RWPE2 (cell line): ENCODE results near the gene LIN7A.

Source experiments
- ATAC-seq: fragments of 200-7000 bp; cut with Tn5 transposase; 3 replicates; pipeline ENCODE4 v1.9.1; 2021; ENCODE audit warnings: low read depth
- DNase-seq: peaks from one replicate; pipeline ENCODE4 v3.0.0-alpha.2; 2020; ENCODE audit warnings: low spot score
- H3K27ac ChIP-seq: fragments of 450-650 bp; 2 replicates; pipeline ENCODE4 v1.5.1; 2017; ENCODE audit warnings: mild to moderate bottlenecking; ENCODE audit not compliant: poor library complexity, severe bottlenecking
- H3K27me3 ChIP-seq: fragments of 250-450 bp; sonication (Bioruptor Pico); 2 replicates; pipeline ENCODE4 v1.5.1; 2021; ENCODE audit warnings: mild to moderate bottlenecking, moderate library complexity; ENCODE audit not compliant: insufficient read depth, poor library complexity, severe bottlenecking
- H3K36me3 ChIP-seq: fragments of 250-450 bp; sonication (Bioruptor Pico); 2 replicates; pipeline ENCODE4 v1.5.1; 2020; ENCODE audit warnings: low read depth, mild to moderate bottlenecking, moderate library complexity
- H3K4me1 ChIP-seq: fragments of 250-450 bp; sonication (Bioruptor Pico); 2 replicates; pipeline ENCODE4 v1.5.1; 2021; ENCODE audit warnings: mild to moderate bottlenecking, moderate library complexity; ENCODE audit not compliant: insufficient read depth, poor library complexity, severe bottlenecking
- H3K4me3 ChIP-seq: fragments of 250-450 bp; sonication (Bioruptor Pico); 2 replicates; pipeline ENCODE4 v1.5.1; 2021; ENCODE audit warnings: mild to moderate bottlenecking, moderate library complexity; ENCODE audit not compliant: severe bottlenecking
- H3K9me3 ChIP-seq: fragments of 250-450 bp; sonication (Bioruptor Pico); 2 replicates; pipeline ENCODE4 v1.5.1; 2021; ENCODE audit warnings: mild to moderate bottlenecking, moderate library complexity; ENCODE audit not compliant: severe bottlenecking
- TF ChIP-seq, protein P1 (sequence below): fragments of 450-650 bp; IDR thresholded peaks from one replicate; pipeline ENCODE4 v1.5.1; 2017; ENCODE audit warnings: mild to moderate bottlenecking, moderate library complexity; ENCODE audit not compliant: poor library complexity, severe bottlenecking

LIN7A gene

DNA sequence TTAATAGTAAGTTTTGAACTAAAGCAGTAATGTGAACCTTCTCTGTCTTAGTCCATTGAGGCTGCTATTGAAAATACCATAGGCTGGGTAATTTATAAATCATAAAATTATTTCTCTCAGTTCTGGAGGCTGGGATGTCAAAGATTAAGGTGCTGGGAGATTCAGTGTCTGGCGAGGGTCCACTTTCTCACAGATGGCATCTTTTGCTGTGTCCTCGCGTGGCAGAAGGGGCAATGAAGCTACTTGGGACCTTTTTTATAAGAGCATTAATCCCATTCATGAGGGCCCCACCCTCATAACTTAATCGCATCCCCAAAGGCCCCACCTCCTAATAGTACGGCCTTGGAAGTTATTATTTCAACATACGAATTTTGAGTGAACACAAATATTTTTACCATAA is 28.4 kb downstream of the LIN7A start:
- no peak for DNase-seq

DNA sequence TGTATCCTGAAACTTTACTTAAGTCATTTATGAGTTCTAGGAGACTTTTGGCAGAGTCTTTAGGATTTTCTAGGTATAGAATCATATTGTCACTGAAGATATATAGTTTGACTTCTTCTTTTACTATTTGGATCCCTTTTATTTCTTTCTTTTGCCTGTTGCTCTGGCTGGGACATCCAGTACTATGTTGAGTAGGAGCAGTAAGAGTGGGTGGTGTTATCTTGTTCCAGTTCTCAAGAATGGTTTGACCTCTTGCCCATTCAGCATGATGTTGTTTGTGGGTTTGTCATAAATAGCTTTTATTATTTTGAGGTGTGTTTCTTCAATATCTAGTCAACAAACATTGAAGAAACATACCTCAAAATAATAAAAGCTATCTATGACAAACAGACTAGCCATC is 35.0 kb downstream of the LIN7A start:
- Histone ChIP-seq H3K27me3 (no peaks in the 10 kb centered on the region), H3K4me3 (no peak overlapping the region), H3K4me1 (no peaks in the 10 kb centered on the region), H3K27ac (no peak overlapping the region), H3K9me3 (no peaks in the 10 kb centered on the region), H3K36me3 (no peaks in the 10 kb centered on the region)
- ATAC-seq (no peak), DNase-seq (no peak)
- TF ChIP-seq, protein P1, sequence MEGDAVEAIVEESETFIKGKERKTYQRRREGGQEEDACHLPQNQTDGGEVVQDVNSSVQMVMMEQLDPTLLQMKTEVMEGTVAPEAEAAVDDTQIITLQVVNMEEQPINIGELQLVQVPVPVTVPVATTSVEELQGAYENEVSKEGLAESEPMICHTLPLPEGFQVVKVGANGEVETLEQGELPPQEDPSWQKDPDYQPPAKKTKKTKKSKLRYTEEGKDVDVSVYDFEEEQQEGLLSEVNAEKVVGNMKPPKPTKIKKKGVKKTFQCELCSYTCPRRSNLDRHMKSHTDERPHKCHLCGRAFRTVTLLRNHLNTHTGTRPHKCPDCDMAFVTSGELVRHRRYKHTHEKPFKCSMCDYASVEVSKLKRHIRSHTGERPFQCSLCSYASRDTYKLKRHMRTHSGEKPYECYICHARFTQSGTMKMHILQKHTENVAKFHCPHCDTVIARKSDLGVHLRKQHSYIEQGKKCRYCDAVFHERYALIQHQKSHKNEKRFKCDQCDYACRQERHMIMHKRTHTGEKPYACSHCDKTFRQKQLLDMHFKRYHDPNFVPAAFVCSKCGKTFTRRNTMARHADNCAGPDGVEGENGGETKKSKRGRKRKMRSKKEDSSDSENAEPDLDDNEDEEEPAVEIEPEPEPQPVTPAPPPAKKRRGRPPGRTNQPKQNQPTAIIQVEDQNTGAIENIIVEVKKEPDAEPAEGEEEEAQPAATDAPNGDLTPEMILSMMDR, result no peak

More for the DNA sequence above, 28.4 kb downstream of the LIN7A start:
- peaks cover 2% of the 10 kb centered on the region for H3K4me1 ChIP-seq
- H3K27me3 ChIP-seq, result peaks cover 3% of the 10 kb centered on the region
- ATAC-seq, result no peak
- no peak overlapping the region for H3K27ac ChIP-seq
- no peaks in the 10 kb centered on the region for H3K9me3 ChIP-seq
- no peaks in the 10 kb centered on the region for H3K36me3 ChIP-seq
- H3K4me3 ChIP-seq, result no peak overlapping the region
- TF ChIP-seq, protein P1, result no peak

DNA sequence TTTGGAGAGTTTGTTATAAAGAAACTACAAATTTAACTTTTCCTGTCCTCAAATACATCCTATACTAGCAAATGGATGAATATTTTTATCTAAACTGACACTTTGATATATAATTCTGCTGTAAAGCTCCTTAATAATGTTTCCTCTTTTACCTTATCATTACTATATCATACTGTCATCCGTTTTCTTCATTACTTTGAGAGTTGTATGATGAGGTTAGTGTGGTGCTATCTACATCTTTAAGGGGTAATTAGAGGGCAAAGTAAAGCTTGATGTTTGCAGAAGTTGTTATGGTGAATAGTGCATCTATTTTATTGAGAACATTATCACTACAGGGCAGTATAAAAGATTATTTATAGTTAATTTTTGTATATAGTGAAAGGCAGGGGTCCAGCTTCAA is 36.1 kb downstream of the LIN7A start:
- DNase-seq (no peak), ATAC-seq (no peak)

DNA sequence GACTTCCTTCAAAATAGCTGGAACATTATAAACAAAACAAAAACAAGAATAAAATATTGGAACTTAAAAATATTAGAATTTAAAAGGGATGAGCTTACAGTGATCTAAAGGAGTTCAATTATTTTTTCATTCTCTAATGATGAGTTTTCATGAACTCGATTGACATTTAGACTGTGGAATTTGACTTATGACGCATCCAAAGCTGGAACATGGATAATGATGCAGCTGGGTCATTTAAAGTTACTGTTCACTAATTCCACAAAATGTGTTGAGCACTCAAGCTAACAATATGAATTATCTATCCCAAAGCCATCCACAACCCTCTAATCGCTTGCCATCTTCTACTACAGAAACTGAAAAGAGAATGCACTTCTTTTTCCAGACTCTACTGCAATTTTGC is 42.5 kb downstream of the LIN7A start:
- TF ChIP-seq, protein P1, result no peak
- Histone ChIP-seq H3K4me3 (no peak overlapping the region), H3K27ac (no peak overlapping the region), H3K4me1 (no peaks in the 10 kb centered on the region), H3K36me3 (no peaks in the 10 kb centered on the region), H3K27me3 (no peaks in the 10 kb centered on the region), H3K9me3 (no peaks in the 10 kb centered on the region)
- DNase-seq (no peak), ATAC-seq (no peak)

More for the DNA sequence above, 36.1 kb downstream of the LIN7A start:
- Histone ChIP-seq H3K27ac (no peak overlapping the region), H3K27me3 (no peaks in the 10 kb centered on the region), H3K4me1 (no peaks in the 10 kb centered on the region), H3K4me3 (no peak overlapping the region), H3K9me3 (no peaks in the 10 kb centered on the region), H3K36me3 (no peaks in the 10 kb centered on the region)
- TF ChIP-seq, protein P1, result no peak

DNA sequence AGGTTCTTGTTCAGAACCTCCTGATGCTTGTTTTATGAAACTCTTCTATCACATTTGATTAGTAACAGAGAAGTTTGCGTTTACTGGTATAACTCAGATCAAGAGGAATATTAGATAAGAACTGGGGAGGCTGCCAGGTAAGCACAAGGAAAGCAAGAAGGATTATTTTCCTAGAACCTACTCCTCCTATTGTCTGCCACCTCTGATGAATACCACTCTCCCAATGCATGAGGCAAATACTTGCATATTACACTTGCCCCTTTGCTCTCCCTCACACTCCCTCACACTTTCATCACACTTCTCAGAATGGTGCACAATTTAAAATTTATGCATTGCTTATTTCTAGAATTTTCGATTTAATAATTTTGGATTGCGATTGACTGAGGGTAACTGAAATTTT is 43.6 kb downstream of the LIN7A start:
- no peaks in the 10 kb centered on the region for H3K4me1 ChIP-seq
- H3K27ac ChIP-seq, result no peak overlapping the region
- H3K4me3 ChIP-seq, result no peak overlapping the region
- ATAC-seq (no peak), DNase-seq (no peak)
- no peaks in the 10 kb centered on the region for H3K27me3 ChIP-seq
- TF ChIP-seq, protein P1, result no peak
- no peaks in the 10 kb centered on the region for H3K9me3 ChIP-seq
- H3K36me3 ChIP-seq, result no peaks in the 10 kb centered on the region
